ENCODE data around the gene TTC27.

The TTC27 gene

DNA sequence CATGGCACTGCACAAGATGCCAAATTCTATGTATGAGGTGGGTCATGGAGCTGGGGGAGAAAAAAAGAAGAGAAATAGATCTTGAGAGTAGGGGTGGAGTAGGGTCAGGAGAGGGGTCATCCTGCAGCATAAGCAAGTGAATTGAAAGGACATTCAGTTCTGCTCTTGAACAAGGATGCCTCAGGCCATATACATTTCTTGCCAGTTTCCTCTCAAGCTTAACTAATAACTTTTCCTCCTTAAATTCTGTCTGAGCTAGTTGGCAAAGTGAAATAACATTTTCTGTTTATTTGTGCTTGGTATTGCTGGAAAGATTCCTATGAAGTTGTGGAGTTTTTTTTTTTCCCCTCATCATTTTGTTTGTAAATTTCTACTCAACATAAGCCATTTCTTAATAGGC, 219.9 kb downstream of the TTC27 start:
- TF ChIP-seq CTCF (IDR thresholded peaks at IDR 0.05) (no peak), ZFX (IDR thresholded peaks at IDR 0.05; ENCODE audit: borderline replicate concordance) (no peak)

GRCh38 chr2:32849456-32850194, 221.8 kb downstream of the TTC27 start:
- no peak overlapping the region for H3K27ac ChIP-seq
- TF ChIP-seq ZFX (IDR thresholded peaks at IDR 0.05; ENCODE audit: borderline replicate concordance) (no peak), CTCF (IDR thresholded peaks at IDR 0.05) (no peak)

More for the DNA sequence above, 219.9 kb downstream of the TTC27 start:
- H3K27ac ChIP-seq: no peak overlapping the region

- H3K27ac ChIP-seq: no peak overlapping the region
- TF ChIP-seq ZFX (IDR thresholded peaks at IDR 0.05; ENCODE audit: borderline replicate concordance) (no peak), CTCF (IDR thresholded peaks at IDR 0.05) (no peak)
Observed at GRCh38 chr2:32851777-32852439, 224.1 kb downstream of the TTC27 start.

- TF ChIP-seq ZFX (IDR thresholded peaks at IDR 0.05; ENCODE audit: borderline replicate concordance) (no peak), CTCF (IDR thresholded peaks at IDR 0.05) (no peak)
- H3K27ac ChIP-seq: no peak overlapping the region
Observed at GRCh38 chr2:32852856-32853255, 225.0 kb downstream of the TTC27 start.

DNA sequence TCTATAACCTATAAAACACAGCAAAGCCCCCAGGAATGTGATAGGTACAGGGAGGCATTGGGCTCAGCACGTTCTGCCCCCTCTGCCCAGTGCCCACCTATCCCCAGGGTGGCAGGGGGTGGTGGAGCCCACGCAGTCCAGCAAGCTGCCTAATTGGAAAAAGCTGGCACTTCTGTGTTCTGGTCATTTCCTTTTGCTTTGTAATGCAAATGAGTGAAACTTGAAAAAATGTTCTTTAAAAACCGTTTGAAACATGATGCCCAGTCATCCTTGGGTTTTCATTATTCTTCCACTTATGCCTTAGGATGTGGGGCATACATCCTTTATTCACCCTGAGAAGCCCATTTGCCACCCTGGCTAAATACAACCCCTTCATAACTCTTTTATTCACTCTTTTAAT, 229.0 kb downstream of the TTC27 start:
- H3K27ac ChIP-seq: no peak overlapping the region
- TF ChIP-seq CTCF (IDR thresholded peaks at IDR 0.05) (no peak), ZFX (IDR thresholded peaks at IDR 0.05; ENCODE audit: borderline replicate concordance) (no peak)

DNA sequence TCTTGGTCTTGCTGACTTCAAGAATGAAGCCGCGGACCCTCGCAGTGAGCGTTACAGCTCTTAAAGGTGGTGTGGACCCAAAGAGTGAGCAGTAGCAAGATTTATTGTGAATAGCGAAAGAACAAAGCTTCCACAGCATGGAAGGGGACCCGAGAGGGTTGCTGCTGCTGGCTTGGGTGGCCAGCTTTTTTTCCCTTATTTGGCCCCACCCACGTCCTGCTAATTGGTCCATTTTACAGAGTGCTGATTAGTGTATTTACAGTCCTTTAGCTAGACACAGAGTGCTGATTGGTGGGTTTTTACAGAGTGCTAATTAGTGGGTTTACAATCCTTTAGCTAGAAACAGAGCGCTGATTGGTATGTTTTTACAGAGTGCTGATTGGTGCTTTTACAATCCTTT, 230.9 kb downstream of the TTC27 start:
- no peak overlapping the region for H3K27ac ChIP-seq
- TF ChIP-seq CTCF (IDR thresholded peaks at IDR 0.05) (no peak), ZFX (IDR thresholded peaks at IDR 0.05; ENCODE audit: borderline replicate concordance) (no peak)

- no peak for TF ChIP-seq CTCF (IDR thresholded peaks at IDR 0.05)
- TF ChIP-seq ZFX (IDR thresholded peaks at IDR 0.05; ENCODE audit: borderline replicate concordance): no peak
- H3K27ac ChIP-seq: no peak overlapping the region
Observed at GRCh38 chr2:32860385-32860784, 232.5 kb downstream of the TTC27 start.

All from 22Rv1 (cell line).